Right lobe of liver (tissue), 6 donors: ENCODE results near the gene MROH7. TPM values are rescaled to one million over a fixed set of nuclear protein-coding genes. Genes with fewer than 3 reads are reported as not detected.

Source experiments
- ATAC-seq, 4 donors: fragments of 200-7000 bp; cut with Tn5 transposase; one replicate each; pipeline ENCODE4 v1.9.1; 2020; ENCODE audit warnings: mild to moderate bottlenecking in 4 of 4, moderate library complexity in 4 of 4
- DNase-seq, 3 donors: peaks; one replicate each; pipeline ENCODE4 v3.0.0-alpha.2; 2020
- H3K27ac ChIP-seq, 3 donors: fragments of 200-600 bp; one replicate each; pipeline ENCODE4 v1.8.0; 2022
- H3K27me3 ChIP-seq, 2 donors: fragments of 200-600 bp; one replicate each; pipeline ENCODE4 v1.8.0; 2022
- H3K36me3 ChIP-seq, 4 donors: fragments of 200-600 bp; sonication (generic) in 1 of 4; one replicate each; pipeline versions ENCODE4 v1.5.1 to v1.8.0; 2017 to 2022; ENCODE audit warnings: control low read depth in 1 of 4
- H3K4me1 ChIP-seq, 4 donors: fragments of 200-600 bp; sonication (generic) in 1 of 4; one replicate each; pipeline versions ENCODE4 v1.5.1 to v1.8.0; 2017 to 2022; ENCODE audit warnings: control low read depth in 1 of 4
- H3K4me3 ChIP-seq, 3 donors: fragments of 200-600 bp; one replicate each; pipeline ENCODE4 v1.8.0; 2022
- H3K9me3 ChIP-seq, 4 donors: fragments of 200-600 bp; sonication (generic) in 1 of 4; one replicate each; pipeline versions ENCODE4 v1.5.1 to v1.8.0; 2017 to 2022; ENCODE audit warnings: control low read depth in 1 of 4
- CTCF ChIP-seq, 4 donors: fragments of 200-600 bp in 3 of 4; fragments of 450-650 bp in 1 of 4; IDR thresholded peaks; one replicate each; pipeline versions ENCODE4 v1.5.1 to v1.8.0; 2016 to 2022; ENCODE audit warnings: antibody characterized with exemption in 4 of 4, mild to moderate bottlenecking in 2 of 4
- POLR2A ChIP-seq: fragments of 450-650 bp; IDR thresholded peaks from one replicate; pipeline ENCODE4 v1.6.1; 2017; ENCODE audit warnings: antibody characterized with exemption, mild to moderate bottlenecking
- WGBS: methylation state at CpG from one replicate; pipeline ENCODE4 v1.1.6; 2018; ENCODE audit warnings: low coverage, low lambda C conversion rate; ENCODE audit not compliant: insufficient coverage; ENCODE audit errors: missing lambda C conversion rate; 5-methylcytosine and 5-hydroxymethylcytosine counted together
- intact Hi-C, 2 donors: fragments of 100-400 bp; cut with DNase I; formaldehyde crosslinking; loops; one replicate each; pipeline versions ENCODE4 v1.11.2 to v1.14.1; 2022
- total RNA-seq, 6 experiments: library from RNA; depleted of rRNA in 2 of 6; stranded (reverse); fragments of >200 nt in 2 of 6; fragmentation: NEBNext Ultra II Directional in 3 of 6; extraction: Animal tissue kit (Norgen Biotek cat#: 25700) in 3 of 6; gene quantifications; one replicate each; pipeline versions ENCODE4 v1.1.0 to v1.2.4, GENCODE V29; 2016 to 2023
- donor health status: DM: no; HTN: yes; CAD: no.
- donor health status: DM: no; HTN: no; CAD: no.
- donor health status: DM: no; HTN: no; CAD: no.
- donor health status: DM: no; HTN: yes; CAD: no.
- donor health status: DM: no; HTN: yes; CAD: no.

MROH7 gene
- total RNA-seq, 6 experiments from 2014 or later, result 0.37 to 3.1 (median 1.2) TPM

DNA sequence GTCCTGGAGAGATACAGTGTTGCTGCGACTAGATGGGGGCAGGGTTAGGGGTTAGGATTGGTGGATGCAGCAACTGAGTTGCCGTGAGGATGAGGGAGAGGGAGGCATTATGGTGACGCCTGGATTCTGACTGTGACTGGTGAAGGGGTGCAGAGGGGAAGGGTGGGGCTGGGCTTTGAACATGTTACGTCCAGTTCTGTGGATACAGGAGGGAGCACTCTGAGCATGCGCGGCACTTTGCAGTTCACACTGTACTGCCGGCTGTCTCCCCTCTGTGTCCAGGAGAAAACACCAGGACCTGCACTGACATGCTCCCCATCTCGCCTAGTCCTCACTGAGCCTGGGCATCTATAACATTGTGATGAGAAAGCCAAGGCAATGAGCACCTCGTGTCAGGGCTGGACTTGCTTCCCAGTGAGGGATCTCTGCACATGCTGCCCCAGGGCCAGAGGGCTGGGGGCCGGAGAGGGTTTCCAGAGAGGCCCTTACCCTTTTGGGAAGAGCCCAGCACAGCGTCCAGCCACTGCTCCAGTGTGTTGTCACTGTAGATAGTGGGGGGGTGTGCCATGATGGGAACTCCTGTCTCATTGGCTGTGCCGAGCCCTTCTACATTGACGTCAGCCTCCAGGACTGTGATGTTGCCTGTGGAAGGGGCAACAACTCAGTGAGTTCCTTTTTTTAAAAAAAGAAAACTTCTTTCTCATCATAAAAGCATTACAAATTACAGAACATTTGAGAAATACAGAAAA lies 25.9 kb upstream of the MROH7 start:
- DNase-seq, result no peak
- Histone ChIP-seq H3K4me3 (no peak overlapping the region), H3K4me1 (no peaks in the 10 kb centered on the region), H3K27ac (no peak overlapping the region), H3K36me3 (no peaks in the 10 kb centered on the region), H3K27me3 (no peaks in the 10 kb centered on the region), H3K9me3 (no peaks in the 10 kb centered on the region)
- intact Hi-C loops, result no loop called here
- no peak for TF ChIP-seq POLR2A
- TF ChIP-seq CTCF (IDR thresholded peaks at IDR 0.05), result no peak
- 77% methylated on average over 5 of the region's 13 CpGs for WGBS
- peak; percentile 45 to 63 (median 54) for ATAC-seq

DNA sequence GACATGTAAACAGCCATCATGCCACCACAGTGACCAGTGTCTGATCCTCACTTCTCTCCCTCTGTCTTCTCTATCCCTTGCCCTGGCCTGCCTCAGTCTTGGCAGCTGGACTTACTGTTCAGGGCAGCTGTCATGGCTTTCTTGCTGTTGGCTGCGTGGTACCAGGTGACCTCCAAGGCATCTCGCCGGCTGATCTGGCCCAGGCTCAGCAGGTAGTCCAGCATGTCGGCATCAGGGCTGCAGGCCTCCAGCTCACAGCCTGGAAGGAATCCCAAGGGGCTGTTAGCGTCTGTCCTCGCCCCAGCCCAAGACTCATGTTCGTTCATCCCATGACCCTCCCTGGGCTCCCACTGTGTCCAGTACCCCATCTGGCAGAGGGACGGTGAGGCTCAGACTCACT lies 21.8 kb upstream of the MROH7 start:
- TF ChIP-seq POLR2A, result no peak
- no peak for TF ChIP-seq CTCF (IDR thresholded peaks at IDR 0.05)
- DNase-seq, result no peak
- Histone ChIP-seq H3K27me3 (no peaks in the 10 kb centered on the region), H3K4me1 (peaks cover 0 to 7% (median 3%) of the 10 kb centered on the region in 4 donors), H3K27ac (no peak overlapping the region), H3K36me3 (no peaks in the 10 kb centered on the region), H3K4me3 (no peak overlapping the region), H3K9me3 (no peaks in the 10 kb centered on the region)
- 90% methylated on average over 2 of the region's 8 CpGs for WGBS
- no peak for ATAC-seq
- intact Hi-C loops, result no loop called here

DNA sequence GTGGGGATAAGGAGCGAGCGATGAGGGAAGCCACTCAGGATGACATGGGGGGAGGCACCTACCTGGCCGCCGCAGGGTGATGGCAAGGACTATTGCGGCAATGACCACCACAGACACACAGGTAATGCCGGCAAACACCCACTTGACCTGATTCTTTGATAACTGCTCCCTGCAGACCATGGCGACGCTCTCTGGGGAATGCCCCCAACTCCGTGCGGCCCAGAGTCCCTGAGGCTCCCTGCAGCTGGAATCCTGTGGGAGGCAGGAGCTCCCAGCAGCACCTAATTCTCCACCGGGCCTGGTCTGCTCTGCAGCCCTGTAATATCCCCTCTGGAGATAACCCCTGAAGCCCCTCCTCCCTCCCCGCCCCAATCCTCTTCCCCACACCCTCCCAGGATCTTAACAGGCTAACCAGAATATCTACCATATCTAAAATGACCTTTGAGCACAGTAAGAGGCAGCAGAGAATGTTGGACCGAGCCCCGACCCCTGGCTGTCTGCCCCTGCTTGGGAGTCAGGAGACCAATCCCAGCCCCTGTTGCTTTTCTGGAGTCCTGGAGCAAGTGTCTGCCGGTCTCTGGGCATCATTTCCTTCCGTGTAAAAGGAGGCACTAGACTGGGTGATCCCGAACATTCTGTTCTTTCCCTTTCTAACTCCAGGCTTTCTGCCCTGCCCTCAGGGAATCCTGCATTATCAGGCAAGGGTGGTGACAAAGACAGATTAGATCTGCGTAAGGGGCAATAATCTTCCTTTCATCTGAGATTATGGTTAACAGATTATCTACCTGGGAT lies 18.2 kb upstream of the MROH7 start, which contains the start of gene FAM151A:
FAM151A (minus strand) TSS at position 310 of the 792 bp plus-strand sequence; CDS start at position 180, 130 bp downstream.
- Histone ChIP-seq H3K4me3 (peak within 1 kb of the TSS in 1 of 3 donors; percentile 9), H3K27me3 (no peaks in the 10 kb centered on the region), H3K27ac (no peak within 1 kb of the TSS), H3K9me3 (no peaks in the 10 kb centered on the region), H3K4me1 (peaks cover 0 to 7% (median 3%) of the 10 kb centered on the region in 4 donors), H3K36me3 (no peaks in the 10 kb centered on the region)
- intact Hi-C loops, result no loop called here
- ATAC-seq (peak; percentile 72 to 95 (median 88)), DNase-seq (peak in 2 of 3 donors; percentile 70 to 90)
- TF ChIP-seq POLR2A (no peak), CTCF (IDR thresholded peaks at IDR 0.05) (no peak)
- 61% methylated on average over 11 of the region's 18 CpGs for whole genome bisulfite sequencing

DNA sequence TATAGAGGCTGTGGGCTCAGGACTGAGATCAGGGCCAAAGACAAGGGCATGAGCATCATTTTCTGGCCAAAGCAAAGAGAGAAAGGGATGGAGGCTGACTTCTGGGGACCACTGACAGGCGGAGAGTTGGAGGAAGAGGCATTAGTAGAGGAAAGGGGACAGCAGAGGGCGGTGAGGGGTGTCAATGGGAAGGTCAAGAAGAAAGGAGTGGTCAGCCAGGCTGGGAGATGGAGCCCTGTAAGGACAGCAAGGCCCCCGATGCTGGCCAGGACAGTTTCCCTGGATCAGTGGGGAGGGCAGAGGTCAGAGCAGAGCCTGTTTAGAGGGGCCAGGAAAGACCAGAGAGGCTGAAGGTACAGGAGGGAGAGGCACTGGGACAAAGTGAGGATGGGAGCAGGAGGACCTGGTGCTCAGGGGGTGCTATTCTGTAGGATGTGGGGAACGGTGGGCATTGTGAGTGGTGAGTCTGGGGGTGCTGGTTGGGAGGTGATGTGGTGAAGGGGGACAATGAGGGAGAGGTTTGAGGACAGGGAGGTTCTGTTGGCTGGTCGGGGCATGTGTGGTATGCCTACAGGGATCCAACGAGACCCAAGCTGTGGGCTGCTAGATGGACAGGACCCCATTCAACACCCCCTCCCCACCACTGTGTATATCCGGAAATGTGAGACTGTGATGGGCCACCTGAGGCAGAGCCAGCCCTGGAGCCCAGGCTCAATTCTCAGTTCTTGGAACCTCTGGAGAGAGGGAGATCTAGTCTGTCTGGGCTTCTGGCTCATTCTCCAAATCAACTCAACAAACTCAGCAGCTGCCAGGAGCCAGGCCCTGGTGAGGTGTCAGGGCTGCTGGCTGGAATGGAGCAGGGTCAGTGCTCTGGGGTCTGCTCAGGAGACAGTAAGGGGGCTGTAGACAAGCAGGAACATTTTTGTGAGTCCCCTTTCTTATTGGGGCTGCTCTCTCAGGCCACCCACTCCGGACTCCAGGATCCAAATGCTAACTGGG lies 16.8 kb upstream of the MROH7 start:
- no peak overlapping the region for H3K4me3 ChIP-seq
- no peak overlapping the region for H3K27ac ChIP-seq
- TF ChIP-seq CTCF (IDR thresholded peaks at IDR 0.05) (no peak), POLR2A (no peak)
- DNase-seq, result no peak
- intact Hi-C loops, result no loop called here
- H3K4me1 ChIP-seq, result peaks cover 0 to 7% (median 3%) of the 10 kb centered on the region in 4 donors
- no peaks in the 10 kb centered on the region for H3K9me3 ChIP-seq
- no peak for ATAC-seq
- 57% methylated on average over 6 of the region's 8 CpGs for WGBS
- no peaks in the 10 kb centered on the region for H3K27me3 ChIP-seq
- H3K36me3 ChIP-seq, result no peaks in the 10 kb centered on the region
